GM21528 (cell line): Measurements from ENCODE around the gene TRAPPC3.
"Not testable (repeated sequence)": the region's sequence is repeated elsewhere in the genome, so short reads cannot be mapped to it uniquely, and the experiment has no call there.

Experiments
- ATAC-seq: cut with Tn5 transposase; IDR thresholded peaks from one replicate; pipeline ENCODE4 v1.9.1; 2021; ENCODE audit warnings: mild to moderate bottlenecking, moderate library complexity; ENCODE audit not compliant: unreplicated experiment, low FRiP score

TRAPPC3 gene

DNA sequence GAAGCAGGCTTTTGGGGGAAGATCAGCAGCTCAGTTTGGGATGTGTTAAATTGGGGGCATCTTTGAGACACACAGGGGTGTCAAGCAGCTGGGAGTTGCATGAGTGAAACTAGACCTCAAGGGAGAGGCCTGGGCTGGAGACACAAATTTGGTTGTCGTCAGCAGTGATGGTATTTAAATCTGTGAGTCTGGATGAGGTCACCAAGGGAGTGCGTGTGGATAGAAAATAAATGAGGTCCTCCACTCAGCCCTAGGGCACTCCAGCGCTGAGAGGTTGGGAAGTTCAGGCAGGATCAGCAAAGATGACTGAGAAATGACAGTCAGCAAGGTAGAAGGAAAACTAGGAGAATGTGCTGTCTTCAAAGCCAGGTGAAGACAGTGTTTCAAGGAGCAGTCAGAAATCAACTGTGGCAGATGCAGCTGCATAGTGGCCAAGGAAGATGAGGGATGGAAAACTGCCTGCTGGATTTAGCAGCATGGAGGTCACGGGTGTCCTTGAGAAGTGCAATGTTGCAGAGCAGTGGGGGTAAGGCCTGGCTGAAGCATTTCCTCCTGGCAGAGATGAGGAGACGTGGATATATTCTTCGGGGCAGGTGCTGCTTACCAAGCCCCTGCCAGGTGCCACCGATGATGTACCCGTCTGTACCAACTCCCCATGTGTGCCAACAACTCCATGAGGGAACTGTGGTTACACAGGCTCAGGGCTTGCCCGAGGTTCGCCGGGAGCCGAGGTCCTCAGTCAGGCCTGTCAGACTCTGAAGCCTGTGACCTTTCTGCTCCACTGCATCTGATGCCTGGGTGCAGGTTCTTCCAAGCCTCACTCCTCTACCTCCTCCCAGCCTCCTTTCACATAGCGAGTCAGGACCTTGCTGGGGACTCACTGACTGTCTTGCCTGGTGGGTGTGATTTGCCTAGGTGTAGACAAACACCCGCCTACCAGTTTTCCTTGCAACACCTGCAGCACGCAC lies 17.9 kb upstream of the TRAPPC3 start:
- no peak for ATAC-seq

GRCh38 chr1:36166136-36166535 lies 16.9 kb upstream of the TRAPPC3 start:
- no peak for ATAC-seq

- ATAC-seq = no peak
Observed at GRCh38 chr1:36165145-36165544, 15.9 kb upstream of the TRAPPC3 start.

- ATAC-seq = no peak
Observed at GRCh38 chr1:36164361-36164760, 15.1 kb upstream of the TRAPPC3 start.

- ATAC-seq = no peak
Observed at GRCh38 chr1:36163426-36163825, 14.1 kb upstream of the TRAPPC3 start.

- ATAC-seq = no peak
Observed at GRCh38 chr1:36162680-36163239, 13.5 kb upstream of the TRAPPC3 start.

GRCh38 chr1:36161641-36162531 lies 12.6 kb upstream of the TRAPPC3 start:
- ATAC-seq = no peak

GRCh38 chr1:36160949-36161485 lies 11.7 kb upstream of the TRAPPC3 start:
- no peak for ATAC-seq

- no peak for ATAC-seq
Observed at GRCh38 chr1:36160388-36160948, 11.2 kb upstream of the TRAPPC3 start.

- no peak for ATAC-seq
Observed at GRCh38 chr1:36159614-36160387, 10.5 kb upstream of the TRAPPC3 start.

GRCh38 chr1:36158827-36159252 lies 9.6 kb upstream of the TRAPPC3 start:
- not testable (repeated sequence) for ATAC-seq

GRCh38 chr1:36157973-36158826 lies 8.9 kb upstream of the TRAPPC3 start:
- no peak for ATAC-seq

DNA sequence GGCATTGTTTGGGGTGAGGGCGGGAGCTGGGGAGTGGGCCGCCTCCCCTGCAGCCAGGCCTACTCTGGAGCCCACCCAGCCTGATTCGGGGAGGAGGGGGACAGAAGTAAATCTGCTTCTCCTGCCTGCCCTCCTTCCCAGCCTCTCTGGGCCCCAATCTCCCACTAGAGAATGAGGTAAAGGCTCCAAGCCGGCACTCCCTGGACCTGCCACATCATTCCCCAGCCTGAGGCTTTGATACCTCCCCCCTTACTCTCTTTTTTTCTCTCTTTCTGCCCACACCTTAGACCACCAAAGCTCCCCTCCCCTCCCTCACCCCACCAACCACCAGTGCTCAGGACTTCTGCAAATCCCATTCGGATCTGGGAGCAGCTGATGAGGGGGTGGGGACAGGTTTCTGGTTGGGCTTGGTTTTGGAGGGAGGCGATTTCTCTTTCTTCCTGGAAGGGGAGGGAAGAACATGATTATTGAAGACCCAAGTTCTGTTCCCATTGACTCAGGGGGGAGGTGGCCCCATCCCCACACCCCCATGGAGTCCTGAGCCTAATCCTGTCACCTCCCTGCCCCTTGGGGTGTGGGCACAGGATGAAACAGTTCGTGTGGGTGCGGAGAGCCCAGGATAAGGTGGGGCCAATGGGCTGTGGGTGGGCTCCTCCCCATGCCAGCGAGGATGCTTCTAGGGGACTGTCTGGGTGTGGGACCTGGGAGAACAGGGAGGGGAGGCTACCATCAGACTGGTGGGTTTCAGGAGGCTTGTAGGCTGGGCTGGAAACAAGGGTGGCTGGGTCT lies 8.0 kb upstream of the TRAPPC3 start:
- ATAC-seq = no peak

GRCh38 chr1:36156329-36157114 lies 7.2 kb upstream of the TRAPPC3 start:
- no peak for ATAC-seq

GRCh38 chr1:36155408-36156328 lies 6.4 kb upstream of the TRAPPC3 start, which contains the start of gene MAP7D1:
Gene MAP7D1, plus strand, starts transcription at chr1:36156160. Its CDS starts 258 bp downstream, at chr1:36156418.
- ATAC-seq = peak; percentile 44
